ENCODE measurements around the gene PAK5.

Gene PAK5

GRCh38 chr20:9838378-9839295 is at the start of gene PAK5:
PAK5 (minus strand) TSS chr20:9839076; CDS start chr20:9644328, 194,748 bp downstream.
- peak; percentile 0 for DNase-seq (ENCODE audit: low read depth)
- TF ChIP-seq CTCF (conservative IDR thresholded peaks at IDR 0.05; ENCODE audit: low read length): no peak
- H3K4me3 ChIP-seq (ENCODE audit: low read length): no peak within 1 kb of the TSS; the same call in 1 of the 2 replicates

GRCh38 chr20:9887706-9888105 is 48.8 kb upstream of the PAK5 start:
- no peak for TF ChIP-seq CTCF (conservative IDR thresholded peaks at IDR 0.05; ENCODE audit: low read length)
- no peak for DNase-seq (ENCODE audit: low read depth)
- no peak overlapping the region for H3K4me3 ChIP-seq (ENCODE audit: low read length)

DNA sequence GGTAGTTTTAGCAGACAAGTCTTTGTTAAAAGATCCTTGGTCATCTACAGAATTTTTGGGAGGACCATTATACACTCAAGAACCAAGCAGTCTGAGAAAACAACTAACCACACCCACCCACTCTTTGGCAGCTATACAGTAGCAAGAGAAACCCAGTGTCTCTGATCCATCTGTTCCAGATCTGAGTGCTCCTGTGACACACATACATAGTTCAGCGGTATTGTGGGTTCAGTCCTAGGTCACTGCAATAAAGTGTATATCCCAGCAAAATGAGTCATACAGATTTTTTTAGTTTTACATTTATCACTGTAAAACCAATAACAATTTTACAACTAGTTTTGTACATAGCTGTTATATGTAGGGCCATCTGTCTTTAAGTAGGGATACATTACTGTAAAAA is 47.4 kb upstream of the PAK5 start:
- H3K4me3 ChIP-seq (ENCODE audit: low read length): no peak overlapping the region
- TF ChIP-seq CTCF (conservative IDR thresholded peaks at IDR 0.05; ENCODE audit: low read length): no peak
- DNase-seq (ENCODE audit: low read depth): no peak

DNA sequence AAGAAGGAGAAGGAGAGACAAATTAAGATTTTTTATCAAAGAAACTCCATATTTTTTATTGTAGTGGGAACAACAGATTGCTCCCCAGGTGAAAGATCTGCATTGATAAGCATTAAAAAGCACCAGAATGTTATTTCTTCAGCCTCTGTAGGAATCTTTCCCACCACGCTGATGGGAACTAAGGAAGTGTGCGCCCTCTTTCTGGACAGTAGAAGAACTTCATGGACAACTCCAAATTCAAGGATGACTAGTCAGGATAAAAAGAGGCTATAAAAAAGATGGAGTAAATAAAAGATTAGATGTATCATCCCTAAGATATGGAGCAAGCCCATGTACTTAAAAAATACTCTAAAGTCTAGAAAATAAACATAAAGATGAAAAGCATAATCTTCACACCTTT is 45.8 kb upstream of the PAK5 start:
- TF ChIP-seq CTCF (conservative IDR thresholded peaks at IDR 0.05; ENCODE audit: low read length): 0 out of 2 replicates have a peak, but pooled peaks have one; percentile 14
- DNase-seq (ENCODE audit: low read depth): no peak
- H3K4me3 ChIP-seq (ENCODE audit: low read length): no peak overlapping the region

DNA sequence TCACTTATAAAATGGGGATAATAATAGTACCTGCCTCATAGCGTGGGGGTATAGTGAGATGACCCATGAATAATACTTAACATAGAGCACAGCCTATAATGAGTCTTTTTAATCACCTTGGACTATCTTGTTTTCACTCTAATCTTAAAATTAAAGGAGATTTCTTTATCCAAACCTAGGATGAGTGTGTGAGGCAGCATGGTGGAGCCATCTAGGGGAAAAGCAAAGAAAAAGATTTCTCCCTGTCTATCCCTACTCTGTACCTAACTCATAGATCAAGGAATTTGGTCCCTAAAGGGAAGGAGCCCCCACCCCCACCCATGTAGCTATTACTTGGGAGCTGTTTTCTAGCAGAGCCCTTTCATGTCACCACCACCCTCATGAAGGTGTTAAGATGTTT is 45.2 kb upstream of the PAK5 start:
- H3K4me3 ChIP-seq (ENCODE audit: low read length): no peak overlapping the region
- TF ChIP-seq CTCF (conservative IDR thresholded peaks at IDR 0.05; ENCODE audit: low read length): no peak
- no peak for DNase-seq (ENCODE audit: low read depth)

DNA sequence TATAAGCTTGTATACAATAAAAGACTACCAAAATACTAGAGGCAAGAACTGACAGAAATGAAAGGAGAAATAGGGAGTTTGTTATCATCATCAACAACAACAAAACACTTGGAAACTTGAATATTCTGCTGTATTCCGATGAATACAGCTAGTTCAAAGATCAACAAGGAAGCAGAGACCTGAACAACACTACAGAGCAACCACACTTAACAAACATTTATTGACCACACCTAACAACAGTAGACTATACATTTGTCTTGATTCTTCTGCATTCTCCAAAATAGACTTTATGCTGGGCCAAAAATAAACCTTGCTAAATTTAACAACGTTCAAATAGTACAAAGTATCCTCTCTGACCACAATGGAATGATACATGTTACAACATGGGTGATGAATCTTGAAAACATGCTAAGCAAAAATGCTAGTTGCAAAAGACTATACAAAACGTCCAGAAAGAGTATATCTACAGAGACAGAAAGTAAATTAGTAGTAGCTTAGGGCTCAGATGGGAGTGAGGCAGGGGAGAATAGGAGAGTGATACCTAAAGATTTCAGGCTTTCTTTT is 39.1 kb upstream of the PAK5 start:
- TF ChIP-seq CTCF (conservative IDR thresholded peaks at IDR 0.05; ENCODE audit: low read length): no peak
- no peak overlapping the region for H3K4me3 ChIP-seq (ENCODE audit: low read length)
- DNase-seq (ENCODE audit: low read depth): peak; percentile 13
